ENCODE results near the gene CXCL5.

DNA sequence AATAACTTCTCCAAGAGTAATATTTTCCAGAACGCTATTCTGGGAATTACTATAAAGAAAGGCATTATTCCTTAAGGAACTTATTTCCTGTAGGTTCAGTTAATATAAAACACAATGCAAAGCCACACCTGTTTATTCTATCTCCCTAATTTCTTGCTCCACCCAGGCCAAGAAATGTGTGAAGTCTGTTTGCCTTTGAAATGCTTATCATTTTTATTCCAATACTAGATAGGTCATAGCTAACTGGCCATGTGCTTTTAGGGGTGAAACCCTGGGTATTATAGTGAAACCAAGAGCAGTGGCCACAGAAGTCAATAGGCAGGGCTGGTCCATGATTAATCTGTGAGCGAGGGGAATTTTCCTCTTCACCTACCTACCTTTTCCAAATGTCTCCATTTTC is 25.2 kb upstream of the CXCL5 start:
- TF ChIP-seq POLR2AphosphoS5 (IDR thresholded peaks at IDR 0.05; ENCODE audit: low read depth, low read length) (no peak), TAF1 (IDR thresholded peaks at IDR 0.05; ENCODE audit: borderline replicate concordance, insufficient read depth, low read length) (no peak)
- TF ChIP-seq, protein P1, sequence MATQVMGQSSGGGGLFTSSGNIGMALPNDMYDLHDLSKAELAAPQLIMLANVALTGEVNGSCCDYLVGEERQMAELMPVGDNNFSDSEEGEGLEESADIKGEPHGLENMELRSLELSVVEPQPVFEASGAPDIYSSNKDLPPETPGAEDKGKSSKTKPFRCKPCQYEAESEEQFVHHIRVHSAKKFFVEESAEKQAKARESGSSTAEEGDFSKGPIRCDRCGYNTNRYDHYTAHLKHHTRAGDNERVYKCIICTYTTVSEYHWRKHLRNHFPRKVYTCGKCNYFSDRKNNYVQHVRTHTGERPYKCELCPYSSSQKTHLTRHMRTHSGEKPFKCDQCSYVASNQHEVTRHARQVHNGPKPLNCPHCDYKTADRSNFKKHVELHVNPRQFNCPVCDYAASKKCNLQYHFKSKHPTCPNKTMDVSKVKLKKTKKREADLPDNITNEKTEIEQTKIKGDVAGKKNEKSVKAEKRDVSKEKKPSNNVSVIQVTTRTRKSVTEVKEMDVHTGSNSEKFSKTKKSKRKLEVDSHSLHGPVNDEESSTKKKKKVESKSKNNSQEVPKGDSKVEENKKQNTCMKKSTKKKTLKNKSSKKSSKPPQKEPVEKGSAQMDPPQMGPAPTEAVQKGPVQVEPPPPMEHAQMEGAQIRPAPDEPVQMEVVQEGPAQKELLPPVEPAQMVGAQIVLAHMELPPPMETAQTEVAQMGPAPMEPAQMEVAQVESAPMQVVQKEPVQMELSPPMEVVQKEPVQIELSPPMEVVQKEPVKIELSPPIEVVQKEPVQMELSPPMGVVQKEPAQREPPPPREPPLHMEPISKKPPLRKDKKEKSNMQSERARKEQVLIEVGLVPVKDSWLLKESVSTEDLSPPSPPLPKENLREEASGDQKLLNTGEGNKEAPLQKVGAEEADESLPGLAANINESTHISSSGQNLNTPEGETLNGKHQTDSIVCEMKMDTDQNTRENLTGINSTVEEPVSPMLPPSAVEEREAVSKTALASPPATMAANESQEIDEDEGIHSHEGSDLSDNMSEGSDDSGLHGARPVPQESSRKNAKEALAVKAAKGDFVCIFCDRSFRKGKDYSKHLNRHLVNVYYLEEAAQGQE (IDR thresholded peaks at IDR 0.05; ENCODE audit: insufficient read depth in 1 of 2, low read depth in 2 of 2, low read length in 2 of 2) = no peak
